K562 (cell line): Measurements from ENCODE around the gene SIGLEC11. TPM values are rescaled to one million over a fixed set of nuclear protein-coding genes. Genes with fewer than 3 reads are reported as not detected.

Experiments used
- CEBPB ChIP-seq: fragments of 450-650 bp; IDR thresholded peaks from 2 replicates; pipeline ENCODE4 v1.6.1; 2016; ENCODE audit warnings: missing genetic modification characterization, missing compliant biosample characterization
- CEBPG ChIP-seq, 3 experiments: fragments of 200-800 bp in 1 of 3; sonication (Bioruptor generic) in 1 of 3; sonication (generic) in 1 of 3; formaldehyde crosslinking in 1 of 3; IDR thresholded peaks in 2 of 3; conservative IDR thresholded peaks in 1 of 3; 2 replicates each; pipeline versions ENCODE4 v1.6.1 to v1.8.0; 2016 to 2022; ENCODE audit warnings: missing compliant biosample characterization in 2 of 3, missing genetic modification characterization in 2 of 3, mild to moderate bottlenecking in 1 of 3, missing genetic modification reagents in 1 of 3
- DMBX1 ChIP-seq: fragments of 250-450 bp; sonication (Bioruptor Pico); IDR thresholded peaks from 2 replicates; pipeline ENCODE4 v1.8.0; 2022; ENCODE audit warnings: inconsistent platforms, mild to moderate bottlenecking, moderate library complexity, borderline replicate concordance
- L3MBTL2 ChIP-seq: fragments of 450-650 bp; IDR thresholded peaks from 2 replicates; pipeline ENCODE4 v1.6.1; 2016; ENCODE audit warnings: mild to moderate bottlenecking, moderate library complexity
- MEIS2 ChIP-seq: fragments of 450-650 bp; IDR thresholded peaks from 2 replicates; pipeline ENCODE4 v1.6.1; 2014; ENCODE audit warnings: mild to moderate bottlenecking; ENCODE audit not compliant: partially characterized antibody
- RERE ChIP-seq: sonication (generic); formaldehyde crosslinking; IDR thresholded peaks from 2 replicates; pipeline ENCODE4 v1.8.0; 2023; ENCODE audit warnings: missing genetic modification reagents, mild to moderate bottlenecking, borderline replicate concordance
- STAT5A ChIP-seq: IDR thresholded peaks from 2 replicates; pipeline ENCODE4 v1.6.1; 2012; ENCODE audit warnings: low read length, inconsistent platforms, borderline replicate concordance
- TRIM28 ChIP-seq: fragments of 450-650 bp; IDR thresholded peaks from 2 replicates; pipeline ENCODE4 v1.6.1; 2017
- ZNF274 ChIP-seq: IDR thresholded peaks from 2 replicates; pipeline ENCODE4 v1.6.1; 2011; ENCODE audit warnings: low read depth, mild to moderate bottlenecking, low read length, moderate library complexity, borderline replicate concordance
- ZNF445 ChIP-seq: fragments of 250-450 bp; sonication (Bioruptor Pico); IDR thresholded peaks from 2 replicates; pipeline ENCODE4 v1.4.0; 2020; ENCODE audit warnings: low read depth, mild to moderate bottlenecking, moderate library complexity
- ZNF76 ChIP-seq: fragments of 250-450 bp; sonication (Bioruptor Pico); IDR thresholded peaks from 2 replicates; pipeline ENCODE4 v1.4.0; 2020; ENCODE audit warnings: mild to moderate bottlenecking, moderate library complexity, borderline replicate concordance
- polyA plus RNA-seq, 8 experiments: library from polyadenylated mRNA; depleted of rRNA in 4 of 8; stranded (reverse) in 5 of 8; unstranded in 3 of 8; fragments of >200 nt; fragmentation: Nextera tagmentation in 2 of 8; fragmentation: Illumina TruSeq in 1 of 8; extraction: Ambion mirVana in 2 of 8; extraction: Trizol in 1 of 8; gene quantifications; 2 replicates each; pipeline versions ENCODE4 v1.2.1 to v1.2.3, GENCODE V29; 2011 to 2014; ENCODE audit warnings: inconsistent platforms in 1 of 8, missing spikeins in 1 of 8
- total RNA-seq, 7 experiments: library from RNA; depleted of rRNA in 6 of 7; stranded (reverse); fragments of >200 nt in 6 of 7; fragmentation: Illumina TruSeq in 2 of 7; extraction: Trizol in 2 of 7; gene quantifications; 2 replicates each; pipeline versions ENCODE4 v1.2.1 to v1.2.3, GENCODE V29; 2011 to 2021; ENCODE audit warnings: low replicate concordance in 1 of 7

Gene SIGLEC11
- total and polyA plus RNA-seq, 9 of the 15 experiments (the other 6 are each of a cell fraction or from before 2014, with no cell fraction given), result not detected

- TF ChIP-seq RERE (no peak), ZNF76 (CRISPR knock-in tag) (no peak), CEBPG (CRISPR knock-in tag; IDR thresholded peaks at IDR 0.05) (peak; percentile 68), CEBPG (tag; conservative IDR thresholded peaks at IDR 0.05 in 1 of 2, IDR thresholded peaks at IDR 0.05 in 1 of 2) (peak; percentile 22 to 72; a peak in 3 of 4 replicates), TRIM28 (no peak), L3MBTL2 (0 out of 2 replicates have a peak, but pooled peaks have one; percentile 22), ZNF445 (CRISPR knock-in tag) (no peak), CEBPB (tag) (peak; percentile 80), DMBX1 (CRISPR knock-in tag) (no peak), STAT5A (no peak), ZNF274 (no peak), MEIS2 (no peak)
Measured at GRCh38 chr19:49954092-49954829, 6.7 kb downstream of the SIGLEC11 start (continued).
